Measurements from ENCODE around the gene PRPF40A.
A peak's percentile ranks its signal among the peaks of the same experiment; 100 is the strongest.

Gene PRPF40A

DNA sequence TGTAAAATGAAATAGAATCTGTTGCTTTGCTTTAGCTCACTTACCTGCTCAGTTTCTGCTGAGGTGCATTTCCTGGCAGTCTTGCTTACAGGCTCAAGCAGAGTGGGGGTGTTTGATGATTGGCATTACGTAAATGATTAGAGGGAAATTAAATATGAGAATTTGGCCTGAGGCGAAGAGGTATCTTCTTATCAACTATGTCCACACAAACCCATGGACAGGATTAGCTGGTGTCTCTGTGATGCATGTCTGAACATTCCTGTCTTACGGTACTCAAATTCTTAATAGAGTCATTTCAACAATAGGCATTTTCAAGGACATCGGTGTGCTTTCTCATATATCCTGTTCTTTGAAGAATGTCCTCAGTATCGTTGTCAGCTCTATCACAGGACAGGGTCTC is 102.1 kb downstream of the PRPF40A start:
- TF ChIP-seq, protein P1, sequence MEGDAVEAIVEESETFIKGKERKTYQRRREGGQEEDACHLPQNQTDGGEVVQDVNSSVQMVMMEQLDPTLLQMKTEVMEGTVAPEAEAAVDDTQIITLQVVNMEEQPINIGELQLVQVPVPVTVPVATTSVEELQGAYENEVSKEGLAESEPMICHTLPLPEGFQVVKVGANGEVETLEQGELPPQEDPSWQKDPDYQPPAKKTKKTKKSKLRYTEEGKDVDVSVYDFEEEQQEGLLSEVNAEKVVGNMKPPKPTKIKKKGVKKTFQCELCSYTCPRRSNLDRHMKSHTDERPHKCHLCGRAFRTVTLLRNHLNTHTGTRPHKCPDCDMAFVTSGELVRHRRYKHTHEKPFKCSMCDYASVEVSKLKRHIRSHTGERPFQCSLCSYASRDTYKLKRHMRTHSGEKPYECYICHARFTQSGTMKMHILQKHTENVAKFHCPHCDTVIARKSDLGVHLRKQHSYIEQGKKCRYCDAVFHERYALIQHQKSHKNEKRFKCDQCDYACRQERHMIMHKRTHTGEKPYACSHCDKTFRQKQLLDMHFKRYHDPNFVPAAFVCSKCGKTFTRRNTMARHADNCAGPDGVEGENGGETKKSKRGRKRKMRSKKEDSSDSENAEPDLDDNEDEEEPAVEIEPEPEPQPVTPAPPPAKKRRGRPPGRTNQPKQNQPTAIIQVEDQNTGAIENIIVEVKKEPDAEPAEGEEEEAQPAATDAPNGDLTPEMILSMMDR (IDR thresholded peaks at IDR 0.05; ENCODE audit: control extremely low read depth, extremely low read depth, low read depth, missing control alignments) = no peak
- ChIA-PET CTCF (interaction anchor here (0.8 to 5.6 kb wide), 13 partner anchors 9 to 589 kb away, joined by 3 to 30 read pairs (median 4); no protein-coding TSS in a partner anchor), POLR2A (no interaction called here)
- no peak for DNase-seq (ENCODE audit: extremely low spot score)

DNA sequence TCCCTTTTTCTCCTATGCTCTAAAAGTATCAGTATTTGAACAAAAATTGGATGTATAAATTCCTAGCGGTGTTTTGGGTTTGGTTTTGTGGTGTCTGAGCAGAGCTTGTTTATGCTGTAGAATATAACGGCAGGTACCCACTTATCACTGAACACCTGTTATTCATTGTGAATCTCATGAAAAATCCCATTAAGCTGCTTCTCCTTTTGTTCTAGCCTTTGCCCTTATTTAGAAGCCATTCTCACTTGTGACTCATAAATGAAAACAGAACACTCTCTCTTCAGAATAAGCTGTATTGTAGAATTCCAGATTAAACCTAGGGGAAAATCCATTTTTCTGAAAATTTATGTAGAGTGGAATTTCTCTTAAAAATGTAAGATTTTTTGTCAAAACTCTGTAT is 104.0 kb downstream of the PRPF40A start:
- ChIA-PET CTCF (interaction anchor here (0.7 to 5.6 kb wide), 9 partner anchors 12 to 576 kb away, joined by 3 to 30 read pairs (median 4); partner anchors contain the start of gene STAM2), POLR2A (interaction anchor here (0.7 kb wide), 1 partner anchor 13 kb away, joined by 3 read pairs; no protein-coding TSS in a partner anchor)
- TF ChIP-seq, protein P1 (IDR thresholded peaks at IDR 0.05; ENCODE audit: control extremely low read depth, extremely low read depth, low read depth, missing control alignments) = no peak
- peak; percentile 28 for DNase-seq (ENCODE audit: extremely low spot score)

- ChIA-PET CTCF (interaction anchor here (0.6 to 5.6 kb wide), 4 partner anchors 12 to 1201 kb away, joined by 3 to 30 read pairs (median 15); no protein-coding TSS in a partner anchor), POLR2A (no interaction called here)
- TF ChIP-seq, protein P1 (IDR thresholded peaks at IDR 0.05; ENCODE audit: control extremely low read depth, extremely low read depth, low read depth, missing control alignments) = no peak
- peak; percentile 57 for DNase-seq (ENCODE audit: extremely low spot score)
Measured at GRCh38 chr2:152611458-152612231, 105.6 kb downstream of the PRPF40A start.

DNA sequence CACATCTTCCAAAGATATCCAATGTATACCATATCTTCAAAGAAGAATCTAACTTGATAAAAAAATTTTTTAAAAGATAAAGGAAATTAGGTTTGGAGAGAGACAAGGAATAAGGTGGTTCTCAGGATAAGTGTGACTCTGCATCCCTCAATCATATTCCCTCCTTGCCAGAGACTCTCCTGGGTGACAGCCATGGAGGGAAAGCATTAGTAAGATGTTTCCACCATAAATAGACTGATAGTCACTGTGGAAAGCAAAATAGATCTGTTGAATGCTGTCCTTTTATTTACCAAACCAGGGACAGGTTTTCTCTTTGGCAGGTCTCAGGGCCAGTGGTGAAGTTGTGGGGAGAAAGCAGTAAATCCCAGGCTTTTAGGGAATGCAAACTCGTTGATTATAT is 107.6 kb downstream of the PRPF40A start:
- POLR2A ChIA-PET = no interaction called here
- CTCF ChIA-PET = no interaction called here
- TF ChIP-seq, protein P1 (IDR thresholded peaks at IDR 0.05; ENCODE audit: control extremely low read depth, extremely low read depth, low read depth, missing control alignments) = no peak
- no peak for DNase-seq (ENCODE audit: extremely low spot score)

DNA sequence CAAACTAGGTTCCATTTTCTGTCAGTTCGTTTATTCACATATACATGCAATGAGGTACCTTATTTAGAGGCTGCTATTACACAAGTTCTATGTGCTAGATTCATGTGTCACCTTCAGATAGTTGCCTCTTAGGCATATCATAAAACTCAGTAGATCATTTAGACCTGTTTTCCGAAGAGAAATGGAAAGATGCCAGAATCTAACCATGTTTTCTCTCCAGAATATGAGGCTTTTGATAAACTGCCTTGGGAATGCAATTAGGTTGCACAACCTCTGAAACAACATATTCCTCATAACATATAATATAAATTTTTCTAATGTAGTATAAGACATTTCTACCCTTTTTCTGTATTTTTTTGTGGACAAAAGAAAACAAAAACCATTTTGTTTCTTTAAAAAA is 108.1 kb downstream of the PRPF40A start:
- no peak for DNase-seq (ENCODE audit: extremely low spot score)
- ChIA-PET CTCF (no interaction called here), POLR2A (no interaction called here)
- TF ChIP-seq, protein P1 (IDR thresholded peaks at IDR 0.05; ENCODE audit: control extremely low read depth, extremely low read depth, low read depth, missing control alignments) = no peak

DNA sequence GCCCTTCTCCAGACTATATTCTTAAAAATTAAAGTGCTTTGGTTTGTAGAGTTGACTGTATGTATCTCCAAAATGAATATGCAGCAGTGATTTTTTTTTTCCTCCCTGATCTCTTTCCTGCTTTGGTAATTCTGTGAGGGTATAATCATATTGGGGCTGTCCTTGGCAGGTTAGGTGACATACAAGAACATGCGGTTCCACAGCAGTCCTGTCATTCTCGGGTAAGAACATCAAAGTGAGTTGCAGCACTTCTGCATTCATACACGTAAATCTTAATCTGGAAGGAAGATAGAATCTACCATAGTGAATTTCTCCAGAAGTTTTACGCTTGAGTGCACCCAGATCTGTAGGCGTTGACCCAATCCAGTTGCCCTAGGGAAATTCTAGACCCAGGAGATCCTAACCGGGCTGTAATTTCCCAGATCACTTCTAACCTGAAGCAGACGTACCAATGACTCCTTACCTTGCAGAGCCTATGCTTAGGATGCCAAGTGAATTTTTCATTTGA is 109.4 kb downstream of the PRPF40A start:
- POLR2A ChIA-PET = no interaction called here
- CTCF ChIA-PET = no interaction called here
- DNase-seq (ENCODE audit: extremely low spot score) = no peak
- TF ChIP-seq, protein P1 (IDR thresholded peaks at IDR 0.05; ENCODE audit: control extremely low read depth, extremely low read depth, low read depth, missing control alignments) = no peak
